Nephron progenitor cell (in vitro differentiated cells): Measurements from ENCODE around the gene NR2F1.

ENCODE experiments used
- DNase-seq: peaks from one replicate; pipeline ENCODE4 v3.0.0; 2021
- H3K27ac Mint-ChIP-seq: 2 replicates; pipeline ENCODE4 v1.8.0; 2021; ENCODE audit warnings: mild to moderate bottlenecking, moderate library complexity, mixed read lengths
- H3K27me3 Mint-ChIP-seq: 2 replicates; pipeline ENCODE4 v1.8.0; 2021; ENCODE audit warnings: mild to moderate bottlenecking, low read depth, mixed read lengths; ENCODE audit not compliant: poor library complexity
- H3K36me3 Mint-ChIP-seq: 2 replicates; pipeline ENCODE4 v1.8.0; 2021; ENCODE audit warnings: low read depth, mixed read lengths
- H3K4me1 Mint-ChIP-seq: 2 replicates; pipeline ENCODE4 v1.8.0; 2021; ENCODE audit warnings: mixed read lengths
- H3K4me3 Mint-ChIP-seq: 2 replicates; pipeline ENCODE4 v1.8.0; 2021; ENCODE audit warnings: mild to moderate bottlenecking, moderate library complexity, mixed read lengths
- H3K9me3 Mint-ChIP-seq: 2 replicates; pipeline ENCODE4 v1.8.0; 2021; ENCODE audit warnings: mild to moderate bottlenecking, moderate library complexity, mixed read lengths
- CTCF ChIP-seq: fragments of 200-600 bp; sonication (generic); IDR thresholded peaks from 2 replicates; pipeline ENCODE4 v1.5.0; 2021; ENCODE audit warnings: antibody characterized with exemption

The NR2F1 gene

GRCh38 chr5:93582167-93582462, 907 bp upstream of the NR2F1 start:
- Mint-ChIP-seq H3K27me3 (peaks cover 8% of the 10 kb centered on the region), H3K36me3 (peaks cover 15% of the 10 kb centered on the region), H3K9me3 (no peaks in the 10 kb centered on the region), H3K4me1 (peaks cover 27% of the 10 kb centered on the region), H3K27ac (no peak overlapping the region), H3K4me3 (no peak overlapping the region)
- no peak for TF ChIP-seq CTCF
- no peak for DNase-seq

GRCh38 chr5:93583439-93583767, 381 bp downstream of the NR2F1 start:
- peaks cover 26% of the 10 kb centered on the region for H3K4me1 Mint-ChIP-seq
- no peak overlapping the region for H3K27ac Mint-ChIP-seq
- no peaks in the 10 kb centered on the region for H3K9me3 Mint-ChIP-seq
- no peak for TF ChIP-seq CTCF
- H3K27me3 Mint-ChIP-seq: peaks cover 15% of the 10 kb centered on the region
- no peak overlapping the region for H3K4me3 Mint-ChIP-seq
- DNase-seq: no peak
- H3K36me3 Mint-ChIP-seq: peaks cover 28% of the 10 kb centered on the region

GRCh38 chr5:93583768-93584595, 960 bp downstream of the NR2F1 start:
- no peak for TF ChIP-seq CTCF
- peaks cover 20% of the 10 kb centered on the region for H3K27me3 Mint-ChIP-seq
- peaks cover 5% of the 10 kb centered on the region for H3K9me3 Mint-ChIP-seq

GRCh38 chr5:93584596-93585040, 1.6 kb downstream of the NR2F1 start:
- Mint-ChIP-seq H3K36me3 (peaks cover 40% of the 10 kb centered on the region), H3K27me3 (peaks cover 27% of the 10 kb centered on the region)
- DNase-seq: peak; percentile 49

More at GRCh38 chr5:93583768-93584595, 960 bp downstream of the NR2F1 start:
- Mint-ChIP-seq H3K4me3 (peak overlapping the region; percentile 94), H3K27ac (no peak overlapping the region), H3K4me1 (peaks cover 26% of the 10 kb centered on the region), H3K36me3 (peaks cover 34% of the 10 kb centered on the region)
- peak; percentile 69 for DNase-seq

GRCh38 chr5:93585041-93585766, 2.2 kb downstream of the NR2F1 start:
- TF ChIP-seq CTCF: no peak
- peak overlapping the region; percentile 99 for H3K27ac Mint-ChIP-seq
- peak; percentile 48 for DNase-seq
- peaks cover 38% of the 10 kb centered on the region for H3K4me1 Mint-ChIP-seq
- H3K9me3 Mint-ChIP-seq: peaks cover 5% of the 10 kb centered on the region
- peaks cover 32% of the 10 kb centered on the region for H3K27me3 Mint-ChIP-seq
- H3K4me3 Mint-ChIP-seq: peak overlapping the region; percentile 94
- peaks cover 46% of the 10 kb centered on the region for H3K36me3 Mint-ChIP-seq

More at GRCh38 chr5:93584596-93585040, 1.6 kb downstream of the NR2F1 start:
- Mint-ChIP-seq H3K27ac (no peak overlapping the region), H3K4me1 (peaks cover 33% of the 10 kb centered on the region), H3K9me3 (peaks cover 5% of the 10 kb centered on the region), H3K4me3 (peak overlapping the region; percentile 94)
- no peak for TF ChIP-seq CTCF
